ENCODE results near the gene VWA5A.

DNA sequence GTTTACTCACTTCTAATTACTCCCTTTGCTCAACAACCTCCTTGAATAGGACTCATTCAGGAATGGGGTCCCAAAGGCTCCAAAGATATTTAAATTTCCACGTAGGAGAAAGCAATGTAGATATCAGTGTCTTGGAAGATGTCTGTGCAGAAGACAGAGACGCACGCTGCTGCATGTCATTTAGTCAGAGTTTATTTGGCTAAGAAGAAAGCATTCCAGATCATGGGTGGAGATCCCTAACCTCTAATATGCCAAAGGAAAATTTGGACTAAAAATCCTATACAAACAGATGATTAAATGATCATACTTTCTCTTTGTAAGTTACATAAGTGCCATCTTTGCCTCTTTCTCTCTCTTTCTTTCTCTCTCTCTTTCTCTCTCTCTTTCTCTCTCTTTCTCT is 67.8 kb downstream of the VWA5A start, which contains the start of gene OR10D3:
- no peak for TF ChIP-seq POLR2AphosphoS5 (IDR thresholded peaks at IDR 0.05)
- TF ChIP-seq, protein P1, sequence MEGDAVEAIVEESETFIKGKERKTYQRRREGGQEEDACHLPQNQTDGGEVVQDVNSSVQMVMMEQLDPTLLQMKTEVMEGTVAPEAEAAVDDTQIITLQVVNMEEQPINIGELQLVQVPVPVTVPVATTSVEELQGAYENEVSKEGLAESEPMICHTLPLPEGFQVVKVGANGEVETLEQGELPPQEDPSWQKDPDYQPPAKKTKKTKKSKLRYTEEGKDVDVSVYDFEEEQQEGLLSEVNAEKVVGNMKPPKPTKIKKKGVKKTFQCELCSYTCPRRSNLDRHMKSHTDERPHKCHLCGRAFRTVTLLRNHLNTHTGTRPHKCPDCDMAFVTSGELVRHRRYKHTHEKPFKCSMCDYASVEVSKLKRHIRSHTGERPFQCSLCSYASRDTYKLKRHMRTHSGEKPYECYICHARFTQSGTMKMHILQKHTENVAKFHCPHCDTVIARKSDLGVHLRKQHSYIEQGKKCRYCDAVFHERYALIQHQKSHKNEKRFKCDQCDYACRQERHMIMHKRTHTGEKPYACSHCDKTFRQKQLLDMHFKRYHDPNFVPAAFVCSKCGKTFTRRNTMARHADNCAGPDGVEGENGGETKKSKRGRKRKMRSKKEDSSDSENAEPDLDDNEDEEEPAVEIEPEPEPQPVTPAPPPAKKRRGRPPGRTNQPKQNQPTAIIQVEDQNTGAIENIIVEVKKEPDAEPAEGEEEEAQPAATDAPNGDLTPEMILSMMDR (IDR thresholded peaks at IDR 0.05) = no peak
- no peak for TF ChIP-seq EP300 (IDR thresholded peaks at IDR 0.05)
